HPDE6-E6E7 (cell line): ENCODE measurements around the gene EVI2B.
"Not testable (repeated sequence)": the region's sequence is repeated elsewhere in the genome, so short reads cannot be mapped to it uniquely, and the experiment has no call there.

Experiments used
- DNase-seq: peaks from one replicate; pipeline ENCODE4 v3.0.0; 2011; ENCODE audit warnings: missing footprints; ENCODE audit errors: extremely low spot score

Gene EVI2B

DNA sequence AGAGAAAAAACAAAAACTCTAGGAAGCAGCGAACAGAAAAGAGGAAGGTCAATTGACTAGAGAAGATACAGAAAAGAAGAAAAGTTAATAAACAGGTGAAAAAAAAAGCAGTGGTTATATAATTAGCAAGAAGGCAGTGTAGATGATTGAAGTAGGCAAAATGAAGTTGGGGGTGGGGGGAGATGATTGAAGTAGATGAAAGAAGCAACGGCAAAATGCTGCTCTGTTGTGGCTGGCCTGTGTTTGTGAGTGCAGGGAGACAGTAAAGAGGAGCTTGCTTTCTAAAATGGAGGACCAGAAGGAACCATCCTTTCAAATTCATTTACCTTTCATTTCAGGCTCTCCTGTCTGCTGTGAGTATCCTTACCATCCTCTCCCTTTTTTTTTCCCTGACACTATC lies 3.6 kb downstream of the EVI2B start:
- DNase-seq = no peak

DNA sequence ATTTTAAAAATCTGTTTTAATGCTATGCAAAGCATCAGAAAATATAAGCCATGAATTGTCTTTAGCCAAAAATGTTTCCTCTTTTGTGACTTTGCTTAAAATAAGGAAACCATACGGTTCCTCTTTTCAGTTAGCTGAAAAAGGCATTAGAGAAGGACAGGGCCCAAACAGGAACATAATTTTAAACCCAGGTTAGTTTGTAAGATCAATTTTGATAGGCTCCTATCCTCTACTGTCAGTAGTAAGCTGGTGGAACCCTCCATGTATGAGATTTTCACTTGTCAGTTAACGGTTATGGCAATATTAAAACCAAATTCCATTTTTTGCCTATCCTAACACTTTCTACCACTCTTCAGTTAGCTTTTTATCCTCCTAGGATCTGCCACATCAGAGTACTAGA lies 4.3 kb downstream of the EVI2B start:
- DNase-seq = no peak

- no peak for DNase-seq
These were observed 5.2 kb downstream of the EVI2B start for GRCh38 chr17:31308372-31309334.

GRCh38 chr17:31307640-31308039 lies 6.2 kb downstream of the EVI2B start:
- DNase-seq = no peak

DNA sequence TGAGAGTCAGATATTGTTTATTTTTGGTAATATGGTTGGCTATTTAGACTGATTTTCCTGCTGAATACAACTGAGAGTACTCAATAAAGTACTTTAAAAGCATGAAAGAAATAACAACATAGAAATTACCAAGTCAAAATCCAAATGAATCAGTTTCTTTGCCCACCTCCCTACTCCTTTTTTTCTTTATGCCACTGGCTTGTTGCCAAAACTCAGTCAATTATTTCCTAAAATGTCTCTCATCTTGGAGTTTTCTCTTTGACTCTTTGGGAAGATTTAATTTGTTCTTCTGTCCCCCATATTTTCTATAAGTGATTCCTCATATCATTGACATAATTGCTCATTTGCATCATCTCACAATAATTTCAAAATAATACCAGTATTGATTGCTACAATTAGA lies 14.2 kb downstream of the EVI2B start:
- no peak for DNase-seq

GRCh38 chr17:31297090-31297489 lies 16.8 kb downstream of the EVI2B start, which contains the start of gene OMG:
OMG (minus strand) TSS chr17:31297239; CDS start chr17:31296331, 908 bp downstream.
- DNase-seq = no peak

- DNase-seq = no peak
These were observed 17.7 kb downstream of the EVI2B start for GRCh38 chr17:31296142-31296541.

DNA sequence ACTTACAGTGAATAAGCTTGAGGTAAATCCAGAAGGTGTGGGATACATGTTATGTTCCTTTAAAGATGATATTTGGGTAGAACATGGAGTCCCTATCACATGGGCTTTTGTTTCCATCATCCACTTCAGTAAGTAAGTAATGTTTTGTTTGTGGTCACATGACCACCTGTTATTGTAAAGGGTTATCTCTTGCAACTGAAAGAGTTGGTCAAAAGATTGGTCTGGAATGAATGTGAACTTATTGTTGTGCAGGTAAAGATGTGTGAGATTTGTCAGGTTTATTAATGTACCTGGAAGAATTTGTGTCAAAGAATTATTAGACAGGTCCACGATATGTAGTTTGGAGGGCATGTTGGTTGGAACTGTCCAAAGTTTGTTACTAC lies 18.4 kb downstream of the EVI2B start:
- no peak for DNase-seq

DNA sequence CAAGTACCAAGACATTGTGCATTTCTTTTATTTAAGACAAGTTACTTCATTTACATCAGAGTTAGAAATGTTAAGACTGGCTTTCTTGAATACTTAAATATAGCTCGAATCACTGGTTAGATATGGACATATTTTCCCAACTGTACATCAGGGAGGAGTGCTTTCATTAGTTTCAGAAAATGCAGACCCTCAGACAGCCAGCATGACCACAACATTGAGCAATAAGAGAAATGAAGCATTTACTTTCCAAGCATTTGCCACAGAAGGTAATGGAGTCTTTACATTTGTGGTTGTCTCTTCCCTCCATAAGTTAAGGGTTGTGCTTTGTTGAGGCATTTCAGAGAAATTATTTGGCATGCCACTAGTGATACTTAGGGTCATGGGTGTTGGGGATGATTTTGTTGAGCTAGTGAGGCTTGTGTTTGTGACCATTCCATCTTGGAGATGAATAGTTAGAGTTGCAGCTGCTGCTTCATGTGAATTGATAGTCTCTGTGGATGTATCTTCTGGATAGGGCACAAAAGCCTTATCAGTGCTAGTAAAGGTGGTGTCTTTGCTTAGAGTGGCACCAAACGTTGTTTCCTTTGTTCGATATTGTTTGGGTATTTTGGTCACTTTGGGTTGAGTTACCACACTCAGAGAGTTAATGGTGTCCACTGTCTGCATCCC lies 18.9 kb downstream of the EVI2B start:
- DNase-seq = no peak

DNA sequence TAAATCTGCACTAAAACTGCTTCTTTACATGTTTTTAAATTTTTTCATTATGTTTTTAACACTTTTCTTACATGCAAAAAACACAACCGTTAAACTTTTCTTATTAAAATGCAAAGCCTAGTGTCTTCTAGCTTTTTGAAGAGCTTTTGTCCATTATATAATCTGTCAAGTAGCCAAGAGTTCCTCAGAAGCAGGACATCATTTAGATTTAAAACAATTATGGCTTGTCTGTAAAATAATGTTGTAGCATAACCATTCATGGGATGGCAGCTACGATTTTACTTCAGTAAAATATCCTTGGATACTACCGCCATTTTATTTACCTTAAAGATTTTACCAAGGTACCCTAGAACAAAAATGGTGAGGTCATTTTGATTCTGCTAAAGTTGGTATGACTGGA lies 19.6 kb downstream of the EVI2B start:
- no peak for DNase-seq

GRCh38 chr17:31293581-31293980 lies 20.3 kb downstream of the EVI2B start:
- no peak for DNase-seq

DNA sequence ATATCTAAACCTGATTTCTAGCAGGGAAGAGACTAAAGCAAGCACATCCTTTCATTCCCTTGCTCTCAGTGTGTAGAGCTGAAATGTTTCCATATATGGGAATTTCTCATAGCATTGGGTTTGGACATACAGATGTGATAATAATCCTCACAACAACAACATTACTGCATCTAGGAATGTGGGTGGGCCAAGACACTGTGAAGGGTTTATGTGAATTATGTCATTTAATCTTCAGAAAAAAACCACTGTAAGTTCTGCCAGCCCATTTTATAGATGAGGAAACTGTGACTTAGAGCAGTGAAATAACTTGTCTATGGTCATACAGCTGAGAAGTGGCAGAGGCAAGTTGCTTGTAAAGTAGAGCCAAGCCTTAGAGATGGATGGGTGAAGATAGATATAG lies 22.0 kb downstream of the EVI2B start:
- DNase-seq = no peak

- no peak for DNase-seq
These were observed 24.1 kb downstream of the EVI2B start for GRCh38 chr17:31289790-31290189.

DNA sequence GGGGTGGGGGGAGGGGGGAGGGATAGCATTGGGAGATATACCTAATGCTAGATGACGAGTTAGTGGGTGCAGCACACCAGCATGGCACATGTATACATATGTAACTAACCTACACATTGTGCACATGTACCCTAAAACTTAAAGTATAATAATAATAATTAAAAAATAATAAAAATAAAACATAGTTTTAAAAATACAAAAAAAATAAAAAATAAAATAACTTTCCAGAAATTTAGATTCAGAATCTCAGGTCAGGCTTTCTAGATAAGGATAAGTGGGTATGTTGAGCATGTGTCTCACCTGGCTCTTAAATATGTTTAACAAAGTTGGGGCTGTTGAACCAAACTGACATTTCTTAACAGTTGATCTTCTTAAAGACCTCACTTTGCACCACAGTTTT lies 25.9 kb downstream of the EVI2B start:
- DNase-seq = not testable (repeated sequence)

DNA sequence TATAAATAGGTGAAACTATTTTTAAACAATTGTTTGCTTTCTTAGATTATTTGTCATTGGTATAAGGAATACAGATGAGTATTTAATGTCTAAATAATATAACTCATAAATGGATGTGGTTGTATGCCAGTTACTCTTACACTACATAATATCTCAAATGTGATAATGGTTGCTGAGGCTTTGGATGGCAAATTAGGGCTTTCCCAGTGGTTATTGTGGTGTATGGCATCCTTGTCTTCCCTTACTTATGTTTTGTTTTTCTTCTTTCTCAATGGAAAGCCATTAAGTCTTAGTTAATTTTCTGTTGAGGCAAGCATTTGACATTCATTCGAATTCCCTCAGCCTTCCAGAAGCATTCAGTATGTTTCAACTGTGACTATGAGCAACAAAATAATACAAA lies 27.3 kb downstream of the EVI2B start:
- DNase-seq = no peak

- no peak for DNase-seq
These were observed 30.0 kb downstream of the EVI2B start for GRCh38 chr17:31283841-31284240.

DNA sequence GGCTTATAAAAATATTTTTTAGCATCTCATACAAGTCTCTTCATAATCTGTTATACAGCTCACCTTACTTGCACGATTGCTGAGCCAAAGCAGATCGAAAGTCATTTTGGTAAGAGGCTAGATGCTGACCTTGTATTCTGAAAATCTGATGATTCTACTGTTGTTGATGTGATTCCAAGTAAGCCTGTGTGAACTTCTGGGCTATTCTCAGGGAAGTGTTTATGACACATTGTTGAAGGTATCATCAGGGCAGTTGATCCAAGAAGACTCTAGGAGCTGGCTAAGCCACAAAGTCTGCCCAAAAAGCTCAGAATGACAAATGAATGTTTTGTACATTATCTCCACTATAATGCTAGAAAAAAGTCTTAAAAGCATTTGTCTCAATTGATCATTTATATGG lies 32.8 kb downstream of the EVI2B start:
- DNase-seq = no peak

GRCh38 chr17:31279401-31279800 lies 34.5 kb downstream of the EVI2B start:
- DNase-seq = no peak

GRCh38 chr17:31275116-31275515 lies 38.7 kb downstream of the EVI2B start:
- DNase-seq = no peak

DNA sequence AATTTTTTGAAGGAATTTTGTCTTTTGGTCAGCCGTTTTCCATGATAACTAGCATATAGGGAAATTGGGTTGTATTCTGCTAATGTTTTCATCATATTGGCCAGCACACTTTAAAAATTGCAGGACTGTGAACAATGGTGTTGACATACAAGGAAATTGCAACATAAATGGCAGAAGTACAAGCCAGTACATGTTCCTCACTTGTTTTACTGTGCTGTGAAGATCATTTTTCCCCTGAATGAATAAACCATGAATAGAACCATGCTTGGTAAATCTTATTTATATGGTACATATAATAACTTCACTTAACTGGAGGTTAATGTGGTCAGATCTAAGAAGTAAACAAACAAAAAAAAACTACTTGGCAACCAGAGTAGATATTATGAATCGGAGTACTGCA lies 39.6 kb downstream of the EVI2B start:
- DNase-seq = peak; percentile 64

DNA sequence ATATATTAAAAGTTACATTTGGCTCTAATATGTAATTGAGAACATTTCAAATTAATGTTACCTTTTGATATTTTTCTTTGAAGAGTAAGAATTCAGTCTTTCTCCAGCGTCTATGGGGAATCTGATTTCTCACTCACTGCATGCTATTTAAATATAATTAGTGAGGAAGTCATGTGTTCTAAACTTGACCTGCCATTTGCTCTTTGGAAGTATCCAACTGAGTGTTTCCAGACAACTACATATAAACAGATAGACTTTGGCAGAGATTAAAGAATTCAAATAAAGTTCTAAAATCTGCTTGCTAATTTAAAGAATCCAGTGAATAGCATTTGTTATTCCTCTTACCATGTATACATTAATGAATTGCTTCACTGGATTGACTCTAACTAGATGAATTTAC lies 40.3 kb downstream of the EVI2B start:
- no peak for DNase-seq

DNA sequence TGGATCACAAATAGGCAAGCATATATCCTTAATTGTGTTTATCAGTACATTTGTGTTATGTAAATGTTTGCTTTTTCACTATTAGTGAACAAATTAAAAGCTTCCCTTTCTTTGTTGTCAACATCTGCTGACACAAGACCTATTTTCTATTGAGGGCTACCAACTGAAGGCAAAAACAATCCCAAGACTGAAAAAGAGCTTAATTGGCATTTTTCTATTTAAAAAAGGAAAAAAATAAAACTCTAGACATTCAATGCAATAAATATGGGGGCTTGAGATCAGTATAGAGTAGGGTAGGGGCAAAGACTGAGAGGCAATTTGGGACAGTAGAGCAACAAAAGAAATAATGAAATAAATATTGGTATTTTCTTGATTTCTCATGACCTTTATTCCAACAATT lies 41.1 kb downstream of the EVI2B start:
- no peak for DNase-seq

- no peak for DNase-seq
These were observed 41.6 kb downstream of the EVI2B start for GRCh38 chr17:31272236-31272635.
